Measurements from ENCODE around the gene UCK1. TPM values are rescaled to one million over a fixed set of nuclear protein-coding genes. Genes with fewer than 3 reads are reported as not detected.
A peak's percentile ranks its signal among the peaks of the same experiment; 100 is the strongest.

UCK1 gene
- polyA plus RNA-seq, 6 donors from 2014 or later, result 16.8 to 30.6 (median 21.3) TPM

- Mint-ChIP-seq H3K9me3 (peaks cover 16 to 54% (median 41%) of the 10 kb centered on the region in 7 donors), H3K4me1 (peaks cover 5 to 14% (median 12%) of the 10 kb centered on the region in 3 donors), H3K36me3 (peaks cover 7 to 40% of the 10 kb centered on the region in 2 donors), H3K27ac (no peak overlapping the region), H3K27me3 (peaks cover 47 to 61% (median 47%) of the 10 kb centered on the region in 3 donors), H3K4me3 (peak overlapping the region in 5 of 8 donors; percentile 42 to 74 (median 53))
- ATAC-seq (ENCODE audit: low read depth in 2 of 2) (no peak), DNase-seq (no peak)
Observed at GRCh38 chr9:131545786-131546335, 14.8 kb upstream of the UCK1 start.

- DNase-seq (no peak), ATAC-seq (ENCODE audit: low read depth in 2 of 2) (no peak)
- Mint-ChIP-seq H3K4me3 (peak within 1 kb of the TSS in 6 of 8 donors; percentile 30 to 74 (median 48)), H3K36me3 (peaks cover 7 to 37% of the 10 kb centered on the region in 2 donors), H3K27ac (no peak within 1 kb of the TSS), H3K9me3 (peaks cover 16 to 51% (median 40%) of the 10 kb centered on the region in 7 donors), H3K4me1 (peaks cover 5 to 14% (median 12%) of the 10 kb centered on the region in 3 donors), H3K27me3 (peaks cover 41 to 56% (median 43%) of the 10 kb centered on the region in 3 donors)
Observed at GRCh38 chr9:131545003-131545785, 14.1 kb upstream of the UCK1 start, which contains the start of gene PRRT1B. Gene PRRT1B (plus strand): TSS chr9:131545523. CDS start chr9:131545616, 93 bp downstream.

- Mint-ChIP-seq H3K27me3 (peaks cover 20 to 35% (median 24%) of the 10 kb centered on the region in 3 donors), H3K9me3 (peaks cover 7 to 40% (median 28%) of the 10 kb centered on the region in 7 donors)
- ATAC-seq (ENCODE audit: low read depth in 2 of 2), result no peak
Observed at GRCh38 chr9:131543141-131543540, 12.1 kb upstream of the UCK1 start.

GRCh38 chr9:131539223-131539923 is 8.3 kb upstream of the UCK1 start:
- Mint-ChIP-seq H3K36me3 (peaks cover 0 to 8% of the 10 kb centered on the region in 2 donors), H3K9me3 (peaks cover 4 to 26% (median 21%) of the 10 kb centered on the region in 7 donors), H3K4me1 (peaks cover 6 to 13% (median 7%) of the 10 kb centered on the region in 3 donors), H3K4me3 (no peak overlapping the region), H3K27ac (no peak overlapping the region), H3K27me3 (peaks cover 3 to 9% (median 4%) of the 10 kb centered on the region in 3 donors)
- DNase-seq, result no peak
- ATAC-seq (ENCODE audit: low read depth in 2 of 2), result no peak

More at GRCh38 chr9:131543141-131543540, 12.1 kb upstream of the UCK1 start:
- Mint-ChIP-seq H3K36me3 (peaks cover 2 to 17% of the 10 kb centered on the region in 2 donors), H3K4me3 (no peak overlapping the region), H3K27ac (no peak overlapping the region), H3K4me1 (peaks cover 4 to 14% (median 14%) of the 10 kb centered on the region in 3 donors)
- no peak for DNase-seq

- no peak for ATAC-seq (ENCODE audit: low read depth in 2 of 2)
- H3K4me1 Mint-ChIP-seq, result peaks cover 7 to 21% (median 13%) of the 10 kb centered on the region in 3 donors
- no peak overlapping the region for H3K4me3 Mint-ChIP-seq
- peaks cover 0 to 6% (median 4%) of the 10 kb centered on the region in 3 donors for H3K27me3 Mint-ChIP-seq
- H3K9me3 Mint-ChIP-seq, result peaks cover 3 to 12% (median 7%) of the 10 kb centered on the region in 7 donors
- no peak for DNase-seq
- no peak overlapping the region for H3K27ac Mint-ChIP-seq
- peaks cover 0 to 8% of the 10 kb centered on the region in 2 donors for H3K36me3 Mint-ChIP-seq
Observed at GRCh38 chr9:131537946-131538345, 6.9 kb upstream of the UCK1 start.

GRCh38 chr9:131534721-131535237 is 3.7 kb upstream of the UCK1 start:
- Mint-ChIP-seq H3K27me3 (no peaks in the 10 kb centered on the region), H3K36me3 (no peaks in the 10 kb centered on the region), H3K4me1 (peaks cover 14 to 28% (median 16%) of the 10 kb centered on the region in 3 donors), H3K9me3 (no peaks in the 10 kb centered on the region), H3K4me3 (peak overlapping the region; percentile 55 to 89 (median 78)), H3K27ac (peak overlapping the region in 2 of 6 donors; percentile 34 to 41)
- peak; percentile 53 for DNase-seq
- peak; percentile 61 to 67 for ATAC-seq (ENCODE audit: low read depth in 2 of 2)

GRCh38 chr9:131530546-131530919 is 530 bp downstream of the UCK1 start:
- Mint-ChIP-seq H3K27me3 (no peaks in the 10 kb centered on the region), H3K36me3 (no peaks in the 10 kb centered on the region), H3K4me3 (peak overlapping the region; percentile 69 to 90 (median 78)), H3K9me3 (no peaks in the 10 kb centered on the region), H3K27ac (peak overlapping the region in 1 of 6 donors; percentile 69), H3K4me1 (peaks cover 19 to 44% (median 22%) of the 10 kb centered on the region in 3 donors)
- DNase-seq, result no peak
- ATAC-seq (ENCODE audit: low read depth in 2 of 2), result peak; percentile 8 to 14

GRCh38 chr9:131529597-131530545 is 1.2 kb downstream of the UCK1 start:
- no peak for DNase-seq
- H3K36me3 Mint-ChIP-seq, result no peaks in the 10 kb centered on the region
- peak overlapping the region in 2 of 6 donors; percentile 59 to 69 for H3K27ac Mint-ChIP-seq
- H3K4me3 Mint-ChIP-seq, result peak overlapping the region; percentile 73 to 90 (median 78)
- no peaks in the 10 kb centered on the region for H3K9me3 Mint-ChIP-seq
- peaks cover 16 to 37% (median 20%) of the 10 kb centered on the region in 3 donors for H3K4me1 Mint-ChIP-seq
- no peaks in the 10 kb centered on the region for H3K27me3 Mint-ChIP-seq
- no peak for ATAC-seq (ENCODE audit: low read depth in 2 of 2)

GRCh38 chr9:131528886-131529505 is 2.1 kb downstream of the UCK1 start:
- H3K27me3 Mint-ChIP-seq, result no peaks in the 10 kb centered on the region
- H3K9me3 Mint-ChIP-seq, result no peaks in the 10 kb centered on the region
- peak overlapping the region in 5 of 8 donors; percentile 61 to 78 (median 74) for H3K4me3 Mint-ChIP-seq
- ATAC-seq (ENCODE audit: low read depth in 2 of 2) (no peak), DNase-seq (no peak)
- peak overlapping the region in 3 of 6 donors; percentile 27 to 69 (median 44) for H3K27ac Mint-ChIP-seq
- no peaks in the 10 kb centered on the region for H3K36me3 Mint-ChIP-seq
- H3K4me1 Mint-ChIP-seq, result peaks cover 8 to 29% (median 15%) of the 10 kb centered on the region in 3 donors

- H3K4me1 Mint-ChIP-seq, result peaks cover 6 to 24% (median 15%) of the 10 kb centered on the region in 3 donors
- DNase-seq, result no peak
- no peaks in the 10 kb centered on the region for H3K27me3 Mint-ChIP-seq
- ATAC-seq (ENCODE audit: low read depth in 2 of 2), result no peak
- H3K36me3 Mint-ChIP-seq, result no peaks in the 10 kb centered on the region
- H3K9me3 Mint-ChIP-seq, result no peaks in the 10 kb centered on the region
- H3K27ac Mint-ChIP-seq, result peak overlapping the region in 1 of 6 donors; percentile 16
- H3K4me3 Mint-ChIP-seq, result peak overlapping the region in 7 of 8 donors; percentile 44 to 77 (median 61)
Observed at GRCh38 chr9:131528186-131528585, 2.9 kb downstream of the UCK1 start.

GRCh38 chr9:131525643-131526565 is 5.2 kb downstream of the UCK1 start:
- ATAC-seq (ENCODE audit: low read depth in 2 of 2) (no peak), DNase-seq (no peak)
- Mint-ChIP-seq H3K27me3 (no peaks in the 10 kb centered on the region), H3K36me3 (peaks cover 0 to 10% of the 10 kb centered on the region in 2 donors), H3K27ac (peak overlapping the region in 1 of 6 donors; percentile 89), H3K4me3 (peak overlapping the region in 1 of 8 donors; percentile 80), H3K4me1 (peaks cover 6 to 24% (median 10%) of the 10 kb centered on the region in 3 donors), H3K9me3 (no peaks in the 10 kb centered on the region)
